CD4-positive, alpha-beta T cell treated with Interleukin-4 for 4 hours (primary cell): ENCODE data around the gene SLC17A1.
"Not testable (repeated sequence)": the region's sequence is repeated elsewhere in the genome, so short reads cannot be mapped to it uniquely, and the experiment has no call there.

ENCODE experiments used
- DNase-seq: peaks from one replicate; pipeline ENCODE4 v3.0.0-alpha.2; 2020

The SLC17A1 gene

DNA sequence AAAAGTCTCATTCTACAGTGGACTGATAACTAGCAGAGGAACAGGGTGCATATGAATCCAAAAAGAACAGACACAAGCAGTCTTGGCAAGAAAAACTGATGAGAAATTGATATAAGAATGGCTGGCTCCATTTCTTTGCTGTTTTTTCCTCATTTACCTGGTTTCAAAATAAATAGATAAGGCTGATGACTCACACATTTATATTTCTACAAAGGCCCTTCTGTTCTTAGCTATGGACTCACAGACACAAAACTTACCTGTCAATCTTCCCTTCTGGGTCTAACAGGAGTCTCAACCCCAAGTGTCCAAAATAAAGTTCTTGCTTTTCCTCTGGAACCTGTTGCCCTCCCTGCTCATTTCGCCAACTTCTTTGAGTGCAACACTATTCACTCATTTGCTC is 76.4 kb downstream of the SLC17A1 start:
- DNase-seq, result no peak

DNA sequence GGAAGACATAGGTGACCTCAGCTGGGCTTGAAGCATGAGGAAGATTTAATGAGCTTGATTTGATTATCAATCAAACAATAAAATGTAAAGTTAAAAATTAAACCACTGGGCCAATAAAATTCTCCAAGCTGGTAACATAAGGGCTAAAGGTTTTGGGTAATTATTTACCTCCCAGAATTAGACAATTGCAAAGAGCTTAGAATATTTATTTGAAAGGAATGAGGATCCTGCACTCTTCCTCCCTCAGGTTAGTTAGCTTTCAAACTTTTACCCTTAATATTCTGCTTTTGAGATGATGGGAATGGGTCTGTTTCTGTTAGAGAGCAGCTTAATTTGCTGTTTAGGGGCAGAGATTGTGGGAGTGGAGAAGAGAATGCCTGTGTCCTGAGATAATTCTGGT is 77.3 kb downstream of the SLC17A1 start, which contains the start of gene SLC17A4:
SLC17A4 (plus strand) TSS at position 208 of the 400 bp plus-strand sequence. CDS start 7,221 bp downstream, outside the sequence.
- no peak for DNase-seq

DNA sequence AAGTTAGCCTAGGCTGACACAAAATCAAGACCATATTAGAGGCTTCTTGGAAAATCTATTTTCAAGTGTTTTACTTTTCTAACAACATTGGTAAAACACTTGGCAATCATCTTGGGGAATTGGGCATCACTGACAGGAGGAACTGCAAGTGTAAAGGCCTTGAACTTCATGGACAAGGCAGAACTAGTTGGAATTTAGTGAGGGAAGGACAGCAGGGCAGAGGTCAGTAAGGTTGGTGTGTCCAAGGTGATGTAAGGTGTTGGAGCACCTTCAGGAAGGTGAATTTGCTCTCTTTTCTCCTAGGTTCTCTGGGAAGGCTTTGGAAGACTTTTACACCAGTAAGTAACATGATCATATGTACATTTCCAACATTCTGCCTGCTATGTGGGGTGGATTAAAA is 78.8 kb downstream of the SLC17A1 start:
- DNase-seq, result no peak

DNA sequence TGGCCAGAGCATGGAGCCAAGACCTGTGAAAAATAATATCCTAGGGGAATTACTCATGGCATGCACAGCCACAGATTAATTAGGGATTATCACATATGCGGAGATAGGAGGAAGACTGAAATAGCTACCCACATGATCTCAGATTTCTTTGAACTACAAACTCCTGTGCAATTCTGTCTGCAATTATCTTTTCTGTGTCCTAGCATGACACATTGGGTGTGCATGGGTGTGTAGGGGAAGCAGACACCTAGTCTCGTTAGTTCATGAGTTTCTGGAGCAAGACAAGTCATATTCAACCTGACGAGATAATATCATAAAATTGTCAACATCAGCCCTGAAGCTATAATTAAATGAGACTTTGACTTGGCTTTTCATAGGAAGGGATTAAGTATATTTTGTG is 80.9 kb downstream of the SLC17A1 start:
- DNase-seq, result no peak

DNA sequence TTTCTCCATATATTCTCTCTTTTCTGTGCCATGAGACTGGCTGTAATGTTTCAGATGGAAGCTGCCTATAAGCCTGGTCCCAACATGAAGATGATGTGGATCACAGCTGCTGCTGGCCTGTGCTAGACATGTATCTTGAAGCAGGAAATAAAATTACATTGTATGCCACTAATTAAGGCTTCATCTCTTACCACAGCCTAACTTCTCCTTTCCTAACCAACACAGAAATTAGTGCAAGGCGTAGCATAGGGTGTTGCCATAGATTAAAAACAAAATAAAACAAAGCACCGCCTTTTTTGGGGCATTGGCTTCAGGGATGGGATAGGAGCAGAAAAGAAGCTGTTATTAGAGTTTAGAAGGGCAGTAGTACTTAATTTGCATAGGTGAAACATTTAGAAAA is 82.0 kb downstream of the SLC17A1 start:
- no peak for DNase-seq

DNA sequence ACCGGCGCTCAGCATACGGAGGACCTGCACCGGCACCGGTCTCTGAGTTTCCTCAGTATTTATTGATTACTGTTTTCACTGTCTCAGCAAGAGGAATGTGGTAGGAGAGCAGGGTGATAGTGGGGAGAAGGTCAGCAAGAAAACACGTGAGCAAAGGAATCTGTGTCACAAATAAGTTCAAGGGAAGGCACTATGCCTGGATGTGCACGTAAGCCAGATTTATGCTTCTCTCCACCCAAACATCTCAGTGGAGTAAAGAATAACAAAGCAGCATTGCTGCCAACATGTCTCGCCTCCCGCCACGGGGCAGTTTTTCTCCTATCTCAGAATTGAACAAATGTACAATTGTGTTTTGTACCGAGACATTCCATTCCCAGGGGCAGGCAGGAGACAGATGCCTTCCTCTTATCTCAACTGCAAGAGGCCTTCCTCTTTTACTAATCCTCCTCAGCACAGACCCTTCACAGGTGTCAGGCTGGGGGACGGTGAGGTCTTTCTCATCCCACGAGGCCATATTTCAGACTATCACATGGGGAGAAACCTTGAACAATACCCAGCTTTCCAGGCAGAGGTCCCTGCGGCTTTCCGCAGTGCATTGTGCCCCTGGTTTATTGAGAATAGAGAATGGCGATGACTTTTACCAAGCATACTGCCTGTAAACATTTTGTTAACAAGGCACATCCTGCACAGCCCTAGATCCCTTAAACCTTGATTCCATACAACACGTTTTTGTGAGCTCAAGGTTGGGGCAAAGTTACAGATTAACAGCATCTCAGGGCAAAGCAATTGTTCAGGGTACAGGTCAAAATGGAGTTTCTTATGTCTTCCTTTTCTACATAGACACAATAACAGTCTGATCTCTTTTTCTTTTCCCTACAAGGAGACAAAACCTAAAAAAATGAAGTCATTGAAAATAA is 83.0 kb downstream of the SLC17A1 start:
- not testable (repeated sequence) for DNase-seq

DNA sequence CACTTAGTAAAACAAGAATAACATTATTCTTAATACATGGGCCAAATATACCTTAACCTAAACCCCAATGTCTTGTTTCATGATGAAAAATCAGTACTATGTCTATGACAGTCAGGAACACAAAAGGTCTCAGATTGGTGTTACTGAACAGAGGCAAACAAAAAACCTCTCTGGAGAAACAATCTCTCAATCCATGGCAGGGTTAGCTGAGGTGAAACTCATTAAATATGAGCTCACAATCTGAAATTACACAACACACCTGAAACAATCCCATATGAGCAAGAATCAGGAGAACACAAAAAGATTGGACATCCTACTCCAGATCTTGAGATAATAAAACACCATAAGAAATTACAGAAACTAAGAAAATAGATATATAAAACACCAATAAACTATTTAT is 83.8 kb downstream of the SLC17A1 start:
- DNase-seq, result no peak

DNA sequence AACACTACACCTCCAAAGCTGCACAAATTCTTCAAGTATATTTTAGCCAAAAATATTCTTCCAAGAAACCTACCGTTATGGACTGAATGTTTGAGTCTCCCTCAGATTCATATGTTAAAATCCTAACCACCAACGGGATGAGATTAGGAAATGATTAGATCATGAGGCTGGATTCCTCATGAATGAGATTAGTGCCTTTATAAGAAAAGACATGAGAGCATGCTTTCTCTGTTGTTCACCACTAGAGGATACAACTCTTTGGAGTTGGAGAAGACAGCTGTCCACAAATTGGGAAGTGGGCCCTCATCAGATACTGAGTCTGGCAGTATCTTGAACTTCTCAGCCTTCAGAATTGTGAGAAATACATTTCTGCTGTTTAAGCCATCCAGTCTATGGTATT is 84.4 kb downstream of the SLC17A1 start:
- DNase-seq, result no peak

DNA sequence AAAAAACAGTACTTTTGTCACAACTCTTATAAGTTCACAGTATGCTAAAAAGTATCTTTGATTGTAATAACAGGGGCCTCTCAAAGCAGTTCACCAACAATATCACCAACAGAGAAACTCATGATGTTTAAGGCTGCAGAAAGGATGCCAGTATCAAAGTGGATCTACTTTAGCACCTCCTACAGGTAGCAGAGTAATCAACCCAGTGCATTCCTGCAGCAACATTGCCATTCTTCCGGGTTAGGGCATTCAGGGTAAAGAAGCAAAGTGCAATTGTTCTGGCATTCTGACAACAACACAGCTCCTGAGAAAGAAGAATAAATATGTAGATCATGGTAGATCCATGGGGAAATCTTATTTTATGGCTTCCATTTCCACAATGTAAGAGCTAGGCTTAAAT is 84.9 kb downstream of the SLC17A1 start:
- DNase-seq, result no peak

DNA sequence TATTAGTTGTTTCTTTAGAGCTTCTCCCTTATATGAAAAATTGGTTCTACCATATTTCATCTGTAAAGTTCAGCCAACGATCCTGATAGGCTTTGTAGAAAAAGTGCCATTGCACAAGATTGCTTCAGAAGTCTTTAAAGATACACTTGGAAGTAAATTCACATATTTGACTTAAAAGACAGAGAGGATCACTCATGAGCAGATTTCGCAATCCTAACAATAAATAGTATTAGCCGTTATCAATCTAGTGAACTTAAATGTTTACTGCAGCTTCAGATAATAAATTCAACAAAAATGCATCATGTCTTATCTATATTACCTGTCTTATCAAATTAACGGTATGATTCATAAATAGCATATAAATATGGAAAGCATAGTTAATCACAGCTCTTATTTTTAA is 86.0 kb downstream of the SLC17A1 start:
- no peak for DNase-seq

DNA sequence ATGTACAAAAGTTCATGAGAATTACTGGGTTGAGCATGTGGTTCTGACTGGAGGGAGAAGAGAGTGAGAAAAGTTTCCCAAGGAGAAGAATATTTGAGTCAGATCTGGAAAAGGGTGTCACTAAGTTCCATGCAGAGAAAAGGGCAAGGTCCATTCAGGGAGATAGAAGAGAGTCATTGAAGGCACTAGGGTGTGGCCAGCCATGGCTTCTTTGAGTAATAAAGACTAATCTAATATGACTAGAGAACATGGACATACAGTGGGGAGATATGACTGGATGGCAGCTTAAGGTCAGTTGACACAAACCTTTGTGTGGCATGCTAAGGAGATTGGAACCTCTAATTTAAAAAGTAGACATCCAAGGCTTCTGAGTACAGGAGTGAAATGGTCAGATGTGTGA is 88.0 kb downstream of the SLC17A1 start:
- no peak for DNase-seq

DNA sequence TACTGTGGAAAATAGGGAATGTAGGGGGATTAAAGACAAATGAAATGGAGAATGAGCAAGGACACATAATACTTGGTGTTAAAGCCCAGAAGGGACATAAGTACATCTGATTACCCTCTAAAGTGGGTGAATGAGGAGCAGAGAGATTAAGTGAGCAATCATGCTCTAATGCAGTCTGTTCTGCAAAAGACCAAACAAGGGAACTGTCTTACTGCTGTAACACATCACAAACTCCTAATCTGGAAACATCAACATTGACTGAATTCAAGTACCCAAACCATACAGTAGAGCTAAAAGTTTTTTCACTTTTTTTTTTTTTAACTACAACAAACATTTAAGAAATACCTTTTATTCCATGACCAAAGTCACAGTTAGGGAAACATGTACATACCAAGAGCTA is 96.6 kb downstream of the SLC17A1 start:
- no peak for DNase-seq
